GM19395 (cell line): Measurements from ENCODE around the gene ZNF467.
A peak's percentile ranks its signal among the peaks of the same experiment; 100 is the strongest.

Experiments used
- ATAC-seq: cut with Tn5 transposase; IDR thresholded peaks from one replicate; pipeline ENCODE4 v1.9.1; 2021; ENCODE audit warnings: mild to moderate bottlenecking, moderate library complexity; ENCODE audit not compliant: unreplicated experiment

The ZNF467 gene

DNA sequence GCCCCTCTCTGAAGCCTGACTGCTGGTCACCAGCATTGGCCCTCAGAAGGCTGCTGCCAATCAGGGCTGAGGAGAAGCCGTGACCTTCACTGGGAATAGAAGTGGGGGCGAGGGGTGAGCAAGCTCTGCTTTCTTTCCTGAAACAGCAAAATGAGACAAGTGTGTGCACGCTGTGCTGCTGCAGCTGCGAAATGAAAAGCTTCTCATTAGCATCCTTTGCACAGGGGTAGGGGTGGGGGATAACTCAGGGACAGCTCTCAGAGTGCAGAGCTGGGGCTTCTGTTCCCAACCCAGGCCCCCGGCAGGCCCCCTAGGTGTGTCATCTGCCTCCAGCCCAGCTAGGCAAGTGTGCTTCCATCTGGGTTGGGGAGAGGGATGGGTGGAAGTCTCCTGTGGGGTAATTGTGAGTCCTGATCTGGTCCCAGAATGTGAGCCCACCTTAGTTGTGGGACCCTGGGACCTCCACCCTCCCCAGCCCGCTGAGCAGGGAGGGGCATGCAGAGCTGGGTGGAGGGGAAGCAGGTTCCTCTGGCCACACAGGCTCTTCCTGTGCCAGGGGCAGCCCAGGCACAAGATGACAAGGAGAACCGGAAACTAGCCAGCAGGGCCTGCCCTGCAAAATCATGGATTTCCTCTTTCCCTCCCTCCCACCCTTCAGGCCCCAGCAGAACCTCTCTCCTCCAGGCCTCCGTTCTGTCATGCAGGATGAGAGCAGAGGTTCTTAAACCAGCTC, 22.2 kb downstream of the ZNF467 start:
- no peak for ATAC-seq

DNA sequence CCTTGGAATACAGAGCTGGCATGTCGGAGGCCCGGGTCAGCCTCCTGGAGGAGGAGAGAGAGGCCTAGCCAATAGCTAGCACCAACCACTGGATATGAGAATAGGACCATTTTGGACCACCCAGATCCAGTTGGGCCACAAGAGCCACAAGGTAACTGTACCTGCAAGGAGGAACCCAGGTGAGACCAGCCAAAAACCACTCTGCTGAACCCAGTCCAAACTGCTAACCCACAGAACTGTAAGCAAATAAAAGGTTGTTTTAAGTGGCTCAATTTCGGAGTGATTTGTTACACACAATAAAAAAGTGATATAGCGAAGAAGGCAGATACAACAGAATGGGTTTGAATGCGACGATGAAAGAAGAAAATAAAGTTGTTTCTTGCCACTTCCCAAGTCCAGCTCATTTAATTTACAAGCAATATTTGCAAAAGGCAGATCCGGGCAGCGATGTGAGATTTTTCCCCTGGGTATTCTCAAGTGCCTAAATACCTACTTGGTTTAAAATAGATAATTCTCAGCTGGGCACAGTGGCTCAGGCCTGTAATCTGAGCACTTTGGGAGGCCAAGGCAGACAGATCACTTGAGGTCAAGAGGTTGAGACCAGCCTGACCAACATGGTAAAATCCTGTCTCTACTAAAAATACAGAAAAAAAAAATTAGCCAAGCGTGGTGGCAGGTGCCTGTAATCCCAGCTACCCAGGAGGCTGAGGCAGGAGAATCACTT, 23.1 kb downstream of the ZNF467 start:
- ATAC-seq, result no peak

DNA sequence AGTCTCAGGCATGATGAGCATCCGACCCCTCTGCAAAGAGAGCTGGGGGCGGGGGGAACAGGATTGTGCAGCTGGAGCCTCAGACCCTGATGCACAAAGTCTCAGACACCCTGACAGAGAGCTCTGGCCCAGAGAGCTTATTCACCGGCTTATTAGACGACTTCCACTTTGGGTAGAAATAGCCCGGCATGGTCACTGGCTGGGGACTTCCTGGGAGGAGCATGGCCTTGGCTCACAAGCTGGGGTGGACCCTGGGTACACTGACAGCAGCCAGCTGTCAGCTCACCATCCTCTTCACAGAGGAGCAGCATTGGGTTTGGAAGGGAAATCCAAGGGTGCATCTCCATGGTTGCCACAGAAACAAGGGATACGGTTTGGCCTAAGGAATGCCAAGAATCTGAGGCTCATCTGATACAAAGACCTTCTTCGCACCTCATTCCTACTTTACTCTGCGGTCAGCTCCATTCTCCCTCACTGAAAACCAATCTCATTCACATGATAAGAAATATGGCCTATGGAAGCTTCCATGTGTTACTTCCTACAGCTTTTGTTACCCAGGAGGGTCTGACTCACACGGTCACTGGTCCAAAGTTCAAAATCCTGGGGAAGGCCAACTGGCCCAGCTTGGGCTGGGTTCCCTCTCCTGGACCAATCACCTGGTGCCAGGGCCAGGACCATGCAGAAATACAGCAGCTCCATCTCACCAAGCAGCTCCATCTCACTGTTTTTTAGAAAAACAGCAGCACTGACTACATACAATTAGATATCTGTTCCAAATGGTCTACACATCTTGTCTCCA, 25.1 kb downstream of the ZNF467 start:
- ATAC-seq, result no peak

DNA sequence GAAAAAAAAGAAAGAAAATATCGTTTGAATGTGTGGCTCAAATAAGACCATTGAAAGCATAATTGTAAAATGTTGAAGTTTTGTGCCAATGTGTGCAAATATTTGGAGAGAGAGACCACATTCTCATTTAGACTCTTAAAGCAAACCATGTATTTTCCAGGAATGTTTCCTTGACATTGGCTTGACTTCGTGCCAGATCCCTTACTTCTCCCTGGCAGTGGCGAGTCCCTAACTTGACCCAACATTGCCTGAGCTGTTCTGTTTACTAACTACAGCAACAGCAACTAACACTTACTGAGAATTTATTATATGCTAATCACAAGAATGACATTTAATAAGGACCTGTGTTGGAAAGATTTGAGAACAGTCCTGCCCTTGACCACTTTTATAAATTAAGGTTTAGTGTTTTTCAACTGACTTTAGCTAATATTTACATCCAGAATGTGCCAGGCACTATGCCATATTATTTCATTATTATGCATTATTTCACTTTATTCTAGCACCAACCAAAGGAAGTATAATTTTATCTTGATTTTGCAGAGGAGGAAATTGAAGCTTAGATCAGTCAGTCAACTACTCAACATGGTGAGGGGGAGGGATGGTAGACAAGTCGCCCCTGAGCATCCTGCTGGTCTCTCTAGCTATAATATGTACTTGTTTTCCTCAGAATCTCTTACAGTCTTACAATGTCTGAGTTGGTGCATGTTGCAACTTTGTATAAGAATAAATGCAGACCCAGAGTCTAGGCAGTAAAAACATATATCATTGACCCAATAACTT, 29.7 kb downstream of the ZNF467 start:
- ATAC-seq, result no peak

DNA sequence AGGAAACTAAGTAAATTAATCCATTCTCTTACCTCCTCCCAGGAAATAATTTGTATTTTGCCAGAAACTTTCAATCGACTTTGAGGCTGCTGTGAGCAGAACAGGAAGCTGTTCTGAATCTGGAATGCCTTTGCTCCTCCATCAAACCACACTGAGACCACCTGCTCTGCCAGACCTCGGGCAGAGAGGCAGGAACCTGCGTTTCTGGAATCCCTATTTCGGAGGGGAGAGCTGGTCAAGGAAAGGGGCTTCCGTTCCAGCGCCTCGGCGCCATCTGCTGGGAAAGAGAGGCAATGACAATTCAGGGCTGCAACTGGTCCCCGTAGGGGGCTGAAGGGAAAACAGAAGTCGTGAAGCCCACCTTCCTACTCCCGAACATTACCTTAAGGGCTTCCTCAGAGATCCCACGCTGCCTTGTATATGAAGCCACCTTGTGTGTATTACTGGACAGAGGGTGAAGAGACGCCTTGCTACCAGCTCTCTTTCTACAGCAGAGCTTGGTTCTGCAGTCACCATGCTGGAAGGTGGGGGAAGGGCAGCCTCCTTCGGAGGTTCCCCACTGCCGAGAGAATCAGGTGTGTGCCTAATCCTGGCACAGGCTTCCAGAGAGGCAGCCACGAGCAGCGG, 31.2 kb downstream of the ZNF467 start:
- peak; percentile 89 for ATAC-seq

DNA sequence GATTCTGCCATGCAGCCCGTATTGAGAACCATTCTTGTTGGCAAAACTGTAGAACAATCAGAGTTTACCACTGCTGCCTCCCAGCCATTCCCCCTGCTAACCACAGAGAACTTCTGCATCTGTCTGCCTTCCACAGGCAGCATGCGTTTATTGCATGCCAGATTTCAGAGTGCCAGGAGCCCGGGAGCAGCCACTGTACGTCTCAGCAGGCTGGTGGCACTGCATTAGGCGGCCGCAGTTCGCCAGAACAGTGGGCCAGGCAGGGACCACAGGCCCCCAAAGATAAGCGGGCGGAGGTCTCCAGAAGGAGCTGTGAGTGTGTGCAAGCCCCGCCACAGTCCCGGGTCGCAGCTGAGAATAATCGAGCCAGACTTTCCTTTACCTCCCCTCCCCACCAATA, 31.8 kb downstream of the ZNF467 start:
- no peak for ATAC-seq

DNA sequence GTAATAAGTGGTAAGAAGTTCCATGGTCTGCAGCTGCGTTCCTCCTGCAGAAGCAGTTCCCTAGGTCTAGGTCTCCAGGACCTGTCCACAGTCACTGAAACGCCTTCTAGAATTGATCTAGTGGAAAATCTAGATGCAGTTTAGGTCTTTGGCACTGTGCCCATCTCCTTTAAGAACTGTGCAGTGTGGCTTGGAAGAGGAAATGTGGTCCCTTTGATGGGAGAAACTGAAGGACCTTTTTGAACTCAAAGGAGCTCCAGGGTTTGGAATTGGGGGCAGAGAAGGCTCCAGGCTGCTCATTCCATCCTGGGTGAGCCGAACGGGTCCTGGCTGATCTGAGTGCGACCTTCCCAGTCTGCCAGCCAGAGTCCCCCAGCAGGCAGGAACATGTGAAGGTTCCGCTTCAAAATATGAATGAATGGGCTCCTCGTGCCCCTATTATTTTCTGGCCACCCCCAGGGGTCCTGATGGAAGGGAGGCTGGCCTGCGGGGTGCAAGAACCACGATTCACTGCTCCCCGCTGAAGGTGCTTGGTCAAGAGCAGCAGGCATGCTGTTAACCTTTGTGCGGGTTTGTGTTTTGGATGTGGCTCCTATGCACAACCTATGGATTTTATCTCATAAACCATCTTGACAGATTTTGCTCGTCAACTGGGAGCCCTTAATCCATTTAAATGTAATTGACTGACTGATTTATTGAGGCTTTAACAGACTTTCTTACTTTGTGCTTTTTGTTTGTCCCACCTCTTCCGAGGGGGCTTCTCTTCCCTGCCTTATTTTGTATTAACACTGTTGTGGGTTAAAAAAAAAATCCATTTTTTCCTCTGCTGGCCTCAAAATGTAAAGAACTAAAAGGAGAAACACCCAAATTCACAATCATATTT, 36.7 kb downstream of the ZNF467 start:
- ATAC-seq, result no peak

DNA sequence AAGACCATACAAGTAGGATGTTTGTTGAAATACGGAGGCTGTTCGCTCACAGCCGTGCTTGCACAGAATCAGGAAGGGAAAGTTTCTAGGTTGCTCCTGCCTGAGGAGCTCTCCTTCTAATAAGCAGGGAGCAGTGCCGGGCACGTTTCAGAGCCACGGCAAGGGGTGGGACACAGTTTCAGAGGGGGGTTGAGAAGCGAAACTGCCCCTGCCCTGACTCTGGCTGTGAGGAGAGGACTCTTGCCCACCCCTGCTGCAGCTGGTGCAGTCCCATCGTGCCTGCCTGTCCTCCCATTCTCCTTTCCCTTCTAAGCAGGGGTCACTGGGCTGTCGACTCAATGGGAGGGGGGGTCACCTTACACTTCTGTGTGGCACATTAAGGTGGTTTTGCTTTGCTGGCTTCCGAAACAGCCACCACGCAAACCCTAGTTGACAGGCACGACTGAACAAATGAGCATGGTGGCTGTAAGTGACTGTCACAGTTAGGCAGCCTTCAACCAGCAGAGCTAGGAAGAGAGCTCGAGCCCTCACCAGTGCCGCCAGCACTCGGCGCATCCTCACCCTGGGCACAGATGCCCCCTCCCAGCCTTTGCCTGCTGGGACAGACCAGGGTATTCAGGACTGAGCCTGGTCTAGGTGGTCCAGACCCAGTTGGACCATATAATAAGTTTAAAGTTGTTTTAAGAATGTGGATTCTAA, 37.5 kb downstream of the ZNF467 start:
- ATAC-seq, result no peak

DNA sequence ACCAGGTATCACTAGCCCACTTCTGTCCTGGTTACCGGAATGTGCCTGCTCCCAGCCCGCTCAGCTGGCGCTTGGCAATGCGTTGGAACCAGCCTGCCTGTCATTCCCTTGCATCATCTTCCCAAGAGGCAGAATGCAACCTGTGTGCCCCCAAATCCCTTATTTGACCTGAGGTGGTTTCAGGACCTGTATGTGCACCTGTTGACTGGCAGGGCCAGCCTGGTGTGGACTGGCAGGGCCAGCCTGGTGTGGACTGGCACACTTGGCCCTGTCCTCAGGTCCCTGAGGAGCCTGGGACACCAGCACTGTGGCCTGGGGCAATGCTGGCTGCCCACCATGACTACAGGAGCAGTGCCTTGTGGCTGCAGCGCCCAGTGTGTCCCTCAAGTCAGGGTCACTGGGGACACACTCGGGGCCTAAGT, 38.2 kb downstream of the ZNF467 start:
- ATAC-seq, result no peak

DNA sequence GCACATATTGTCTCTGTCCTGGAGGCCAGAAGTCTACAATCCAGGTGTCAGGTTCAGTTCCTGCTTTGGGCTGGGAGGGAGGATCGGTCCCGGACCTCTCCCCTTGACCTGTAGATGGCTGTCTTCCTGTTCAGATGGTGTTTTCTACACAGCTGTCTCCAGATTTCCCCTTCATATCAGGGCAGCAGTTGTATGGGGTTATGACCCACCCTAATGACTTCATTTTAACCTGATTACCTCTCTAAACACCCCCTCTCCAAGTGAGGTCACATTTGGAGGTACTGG, 38.7 kb downstream of the ZNF467 start:
- no peak for ATAC-seq

DNA sequence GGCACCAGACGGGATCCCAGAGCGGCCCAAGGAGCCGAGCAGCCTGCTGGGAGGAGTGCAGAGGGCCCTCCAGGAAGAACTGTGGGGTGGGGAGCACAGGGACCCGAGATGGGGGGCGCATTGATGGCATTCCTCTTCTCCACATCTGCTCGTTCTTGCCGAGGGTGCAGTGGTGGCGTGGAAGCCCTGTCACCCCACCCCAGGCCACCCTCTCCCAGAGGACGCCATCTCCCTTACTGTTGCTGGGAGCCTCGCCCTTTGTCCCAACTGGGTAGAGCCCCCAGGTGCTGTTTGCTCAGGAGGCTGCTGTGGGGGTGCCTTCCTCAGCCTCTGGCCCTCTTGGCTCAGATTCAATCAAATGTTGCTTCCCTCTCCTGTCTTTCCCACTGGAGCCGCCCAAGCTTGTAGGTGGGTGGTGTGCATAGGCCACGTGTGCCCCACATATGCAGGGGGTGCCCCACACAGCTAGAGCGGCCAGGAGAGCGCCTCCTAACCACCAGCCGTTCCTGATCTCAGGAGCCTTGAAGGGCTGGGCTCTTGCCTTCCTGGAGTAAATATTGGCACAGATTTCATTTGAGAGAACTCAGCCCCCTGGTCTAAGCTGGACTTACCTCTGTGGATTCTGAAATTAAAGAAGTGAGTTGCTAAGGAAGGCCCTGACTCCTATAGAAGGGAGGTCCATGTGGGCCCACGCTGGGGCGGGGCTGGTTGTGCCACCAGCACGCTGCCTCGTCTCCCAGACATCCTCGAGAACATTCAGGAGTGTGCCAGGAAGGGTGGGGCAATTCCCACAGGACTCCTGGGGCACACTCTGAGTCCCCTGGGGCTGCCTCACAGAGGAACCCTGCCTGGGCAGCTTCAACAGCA, 39.2 kb downstream of the ZNF467 start:
- ATAC-seq, result no peak

DNA sequence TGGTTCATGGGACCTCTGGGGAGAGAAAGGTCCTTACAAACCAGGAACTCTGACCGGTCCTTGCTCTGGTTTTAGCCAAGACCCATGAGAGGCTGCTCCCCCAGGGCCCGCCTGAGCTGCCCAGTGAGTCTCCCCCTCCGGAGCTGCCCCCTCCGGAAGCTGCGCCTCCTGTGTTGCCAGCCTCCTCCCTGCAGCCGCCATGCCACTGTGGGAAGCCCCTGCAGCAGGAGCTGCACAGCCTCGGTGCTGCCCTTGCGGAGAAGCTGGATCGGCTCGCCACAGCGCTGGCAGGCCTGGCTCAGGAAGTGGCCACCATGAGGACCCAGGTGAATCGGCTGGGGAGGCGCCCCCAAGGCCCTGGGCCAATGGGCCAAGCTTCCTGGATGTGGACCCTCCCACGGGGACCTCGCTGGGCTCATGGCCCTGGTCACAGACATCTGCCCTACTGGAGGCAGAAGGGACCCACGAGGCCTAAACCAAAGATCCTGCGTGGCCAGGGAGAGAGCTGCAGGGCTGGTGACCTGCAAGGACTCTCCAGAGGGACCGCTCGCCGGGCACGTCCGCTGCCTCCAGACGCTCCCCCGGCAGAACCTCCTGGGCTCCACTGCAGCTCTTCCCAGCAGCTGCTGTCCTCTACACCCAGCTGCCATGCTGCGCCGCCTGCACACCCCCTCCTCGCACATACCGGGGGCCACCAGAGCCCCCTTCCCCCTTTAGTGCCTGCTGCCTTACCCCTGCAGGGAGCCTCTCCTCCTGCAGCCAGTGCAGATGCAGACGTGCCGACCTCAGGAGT, 40.1 kb downstream of the ZNF467 start:
- ATAC-seq, result no peak

DNA sequence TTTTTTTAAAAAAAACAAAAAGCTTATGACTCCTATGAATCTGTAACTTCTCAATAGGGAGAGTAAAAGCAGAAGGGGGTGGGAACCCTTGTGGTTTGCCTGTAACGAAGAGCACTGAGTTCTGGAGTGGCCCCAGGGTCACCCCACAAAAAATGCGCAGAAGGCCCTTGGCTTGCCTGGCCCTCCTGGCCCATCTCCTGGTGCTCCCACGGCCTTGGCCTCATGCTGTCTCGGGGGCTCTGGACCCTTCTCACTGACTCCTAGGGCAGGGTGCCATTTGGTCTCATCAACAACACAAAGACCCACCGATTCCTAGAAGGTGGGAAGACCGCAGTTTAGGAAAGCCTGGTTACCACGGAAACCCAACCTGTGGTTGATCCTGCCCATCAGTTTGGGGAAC, 40.8 kb downstream of the ZNF467 start:
- ATAC-seq, result no peak

DNA sequence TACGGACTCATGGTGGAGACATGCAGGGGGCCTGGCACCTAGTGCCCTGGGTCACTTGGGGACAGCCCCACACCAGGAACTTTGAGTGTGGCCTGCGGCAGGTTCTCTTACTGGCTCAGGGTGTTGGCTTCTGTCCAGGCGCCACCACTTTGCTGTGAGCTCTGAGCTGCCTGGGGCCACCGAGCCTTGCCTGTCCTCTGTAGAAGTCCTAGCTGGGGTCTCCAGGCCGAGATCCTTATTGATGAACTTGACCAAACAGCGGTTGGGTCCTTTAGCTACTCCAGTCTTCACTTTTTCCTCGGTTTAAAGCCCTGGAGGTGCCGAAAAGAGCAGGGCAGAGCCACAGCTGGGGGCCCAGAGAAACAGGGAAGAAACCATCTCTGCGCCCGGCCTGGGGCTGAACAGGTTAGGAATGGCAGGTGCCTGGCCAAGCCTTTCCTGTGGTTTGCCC, 41.3 kb downstream of the ZNF467 start:
- no peak for ATAC-seq

DNA sequence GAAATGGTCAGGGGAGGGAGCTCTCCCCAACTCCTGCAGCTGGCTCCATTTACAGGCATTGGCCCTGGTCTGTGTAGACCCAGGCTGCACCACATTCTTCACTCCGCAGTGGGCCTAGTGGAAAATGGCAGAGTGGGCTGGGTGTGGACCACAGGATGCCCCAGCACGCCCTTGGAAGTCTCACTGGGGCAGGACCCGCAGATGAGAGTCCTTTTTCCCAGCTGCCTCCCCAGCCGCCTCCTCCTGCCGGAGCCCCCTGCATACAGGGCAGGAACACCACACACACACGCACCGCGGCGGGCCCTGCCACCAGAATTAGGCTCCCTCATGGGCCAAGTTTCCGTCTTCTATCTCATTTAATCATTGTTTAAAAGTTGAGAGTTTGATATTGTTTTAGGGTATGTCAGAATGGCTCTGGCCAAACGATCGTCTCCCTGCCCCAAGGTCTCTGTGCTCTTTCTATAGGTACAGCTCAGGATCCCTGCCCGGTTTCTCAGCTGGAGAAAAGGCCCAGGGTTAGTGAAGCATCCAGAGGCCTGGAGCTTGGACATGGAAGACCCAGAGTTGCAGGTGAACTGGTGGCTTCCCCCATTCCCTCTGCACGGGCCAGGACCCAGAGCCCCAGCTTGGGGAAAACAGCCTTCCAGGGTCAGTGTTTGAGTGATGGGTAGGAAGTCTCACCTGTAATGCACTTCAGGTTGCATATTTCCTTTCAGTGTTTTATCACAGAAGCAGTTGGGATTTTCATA, 42.0 kb downstream of the ZNF467 start:
- ATAC-seq, result no peak

DNA sequence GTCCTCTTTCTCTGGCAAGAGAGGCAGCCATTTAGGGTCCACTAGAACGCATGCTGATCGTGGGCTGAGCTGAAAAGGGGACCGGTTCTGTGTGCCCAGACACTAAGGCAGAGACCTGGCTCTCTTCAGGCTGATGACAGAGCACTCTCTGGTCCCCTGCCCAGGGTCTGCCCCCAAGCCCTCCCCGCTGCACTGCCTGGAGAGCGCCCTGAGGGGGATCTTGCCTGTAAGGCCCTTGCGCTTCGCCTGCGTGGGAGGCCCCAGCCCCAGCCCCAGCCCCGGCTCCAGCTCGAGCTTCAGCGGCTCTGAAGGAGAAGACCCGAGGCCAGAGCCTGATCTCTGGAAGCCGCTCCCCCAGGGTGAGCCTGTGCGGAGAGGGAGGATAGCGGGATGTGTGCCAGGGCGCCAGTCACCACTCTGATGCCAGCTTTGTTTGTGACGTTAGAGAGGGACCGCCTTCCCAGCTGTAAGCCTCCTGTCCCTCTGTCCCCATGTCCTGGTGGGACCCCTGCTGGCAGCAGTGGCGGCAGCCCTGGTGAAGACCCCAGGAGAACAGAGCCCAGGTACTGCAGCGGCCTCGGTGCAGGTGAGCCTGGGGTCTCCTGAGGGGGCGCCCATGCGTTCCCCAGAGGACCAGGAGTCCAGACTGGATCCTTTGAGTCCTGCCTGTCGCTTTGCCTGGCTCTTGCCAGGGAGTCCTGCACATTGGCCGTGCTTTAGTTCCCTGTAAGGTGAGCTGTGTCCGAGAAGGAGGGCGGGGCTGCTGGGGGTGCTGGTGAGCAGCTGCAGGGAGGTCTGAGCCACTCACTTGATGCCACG, 43.2 kb downstream of the ZNF467 start:
- ATAC-seq, result no peak
